ENCODE measurements around the gene ARHGAP32.

DNA sequence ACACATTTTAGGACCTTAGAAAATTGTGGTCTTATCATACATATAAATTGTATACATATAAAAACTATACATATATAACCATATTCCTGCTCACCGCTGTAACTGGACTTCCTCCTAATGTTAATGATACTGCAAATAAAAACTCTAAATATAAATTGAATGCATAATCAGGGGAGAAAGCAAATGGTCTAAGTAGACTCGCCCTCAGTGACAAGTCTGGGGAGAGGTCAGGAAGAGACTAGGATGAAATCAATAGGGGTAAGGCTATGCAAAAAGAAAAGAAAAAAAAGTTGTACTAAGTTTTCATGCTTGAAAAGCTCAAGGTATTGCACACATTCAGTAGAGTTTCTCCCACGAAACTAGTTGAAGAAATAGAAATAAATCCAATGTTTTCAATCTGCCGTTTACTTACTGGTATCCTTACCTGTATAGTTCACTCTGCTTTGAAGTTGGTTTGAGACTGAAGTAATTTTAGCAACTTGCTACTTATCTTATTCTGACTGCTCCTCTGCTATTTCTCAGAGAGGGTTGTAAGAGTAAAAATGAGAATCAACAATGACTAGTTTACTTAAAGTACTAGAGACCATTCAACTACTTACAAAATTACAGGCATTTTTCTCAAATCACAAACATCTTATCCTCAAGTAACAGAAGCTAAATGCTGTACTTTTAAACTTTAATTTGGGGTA lies 12.2 kb upstream of the ARHGAP32 start:
- no peak for TF ChIP-seq EZH2phosphoT487 (IDR thresholded peaks at IDR 0.05; ENCODE audit: insufficient read depth, low read depth)
- TF ChIP-seq EZH2 (IDR thresholded peaks at IDR 0.05; ENCODE audit: insufficient read depth, poor library complexity, severe bottlenecking) = no peak
